ENCODE data around the gene GPR12.

GRCh38 chr13:26779321-26779720, 18.7 kb upstream of the GPR12 start:
- TF ChIP-seq FOXM1 (IDR thresholded peaks at IDR 0.05; ENCODE audit: borderline replicate concordance) (no peak), FOXK2 (IDR thresholded peaks at IDR 0.05) (no peak), ELF4 (IDR thresholded peaks at IDR 0.05) (no peak)
